D721Med (cell line): ENCODE measurements around the gene PLA2G2D.

Experiments used
- DNase-seq: peaks from one replicate; pipeline ENCODE4 v3.0.0; 2011; ENCODE audit warnings: low spot score; ENCODE audit not compliant: insufficient read length
- FAIRE-seq: peaks from 2 replicates; lab custom pipeline; 2011; peaks lifted over from hg19 to GRCh38; lab: Jason Lieb, UNC
- TF ChIP-seq, protein P1 (sequence below): IDR thresholded peaks from 2 replicates; pipeline ENCODE4 v1.5.1; 2012; ENCODE audit warnings: mild to moderate bottlenecking, control low read depth; ENCODE audit not compliant: insufficient read depth; ENCODE audit errors: missing control alignments

The PLA2G2D gene

DNA sequence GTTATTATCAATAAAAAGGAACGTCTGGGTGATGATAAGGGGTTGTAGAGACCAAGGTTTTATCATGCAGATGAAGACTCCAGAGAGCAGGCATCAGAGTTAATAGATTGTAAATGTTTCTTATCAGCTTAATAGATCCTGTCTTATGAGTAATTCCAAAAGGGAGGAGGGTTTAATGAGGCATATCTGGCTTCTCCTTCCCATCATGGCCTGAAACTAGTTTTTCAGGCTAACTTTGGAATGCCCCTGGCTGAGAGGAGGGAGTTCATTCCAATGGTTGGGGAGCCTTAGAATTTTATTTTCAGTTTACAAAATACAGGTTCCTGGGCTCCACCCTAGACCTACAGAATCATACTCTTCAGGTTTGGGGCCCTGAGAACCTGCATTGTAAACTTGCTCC, 13.5 kb downstream of the PLA2G2D start:
- TF ChIP-seq, protein P1, sequence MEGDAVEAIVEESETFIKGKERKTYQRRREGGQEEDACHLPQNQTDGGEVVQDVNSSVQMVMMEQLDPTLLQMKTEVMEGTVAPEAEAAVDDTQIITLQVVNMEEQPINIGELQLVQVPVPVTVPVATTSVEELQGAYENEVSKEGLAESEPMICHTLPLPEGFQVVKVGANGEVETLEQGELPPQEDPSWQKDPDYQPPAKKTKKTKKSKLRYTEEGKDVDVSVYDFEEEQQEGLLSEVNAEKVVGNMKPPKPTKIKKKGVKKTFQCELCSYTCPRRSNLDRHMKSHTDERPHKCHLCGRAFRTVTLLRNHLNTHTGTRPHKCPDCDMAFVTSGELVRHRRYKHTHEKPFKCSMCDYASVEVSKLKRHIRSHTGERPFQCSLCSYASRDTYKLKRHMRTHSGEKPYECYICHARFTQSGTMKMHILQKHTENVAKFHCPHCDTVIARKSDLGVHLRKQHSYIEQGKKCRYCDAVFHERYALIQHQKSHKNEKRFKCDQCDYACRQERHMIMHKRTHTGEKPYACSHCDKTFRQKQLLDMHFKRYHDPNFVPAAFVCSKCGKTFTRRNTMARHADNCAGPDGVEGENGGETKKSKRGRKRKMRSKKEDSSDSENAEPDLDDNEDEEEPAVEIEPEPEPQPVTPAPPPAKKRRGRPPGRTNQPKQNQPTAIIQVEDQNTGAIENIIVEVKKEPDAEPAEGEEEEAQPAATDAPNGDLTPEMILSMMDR: no peak
- DNase-seq: no peak
- FAIRE-seq: no peak

DNA sequence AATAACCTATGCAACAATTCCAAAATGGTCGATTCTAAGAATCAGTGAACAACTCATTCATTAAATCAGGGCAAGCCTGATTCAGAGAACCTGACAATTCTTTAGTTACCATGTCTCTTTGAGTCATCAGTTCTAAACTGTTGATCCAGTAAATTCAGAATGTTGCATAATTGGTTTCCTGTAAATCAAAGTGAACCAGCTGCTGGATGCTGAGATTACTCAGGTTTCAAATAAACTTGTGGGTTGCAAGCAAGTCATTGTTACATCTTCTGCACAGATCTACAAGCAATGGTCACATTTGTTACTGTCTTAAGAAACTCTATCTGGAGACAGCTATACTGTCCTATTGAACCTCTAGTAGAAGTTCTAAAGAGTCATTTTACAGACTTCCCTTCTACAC, 16.5 kb downstream of the PLA2G2D start:
- TF ChIP-seq, protein P1: no peak
- DNase-seq (no peak), FAIRE-seq (no peak)

DNA sequence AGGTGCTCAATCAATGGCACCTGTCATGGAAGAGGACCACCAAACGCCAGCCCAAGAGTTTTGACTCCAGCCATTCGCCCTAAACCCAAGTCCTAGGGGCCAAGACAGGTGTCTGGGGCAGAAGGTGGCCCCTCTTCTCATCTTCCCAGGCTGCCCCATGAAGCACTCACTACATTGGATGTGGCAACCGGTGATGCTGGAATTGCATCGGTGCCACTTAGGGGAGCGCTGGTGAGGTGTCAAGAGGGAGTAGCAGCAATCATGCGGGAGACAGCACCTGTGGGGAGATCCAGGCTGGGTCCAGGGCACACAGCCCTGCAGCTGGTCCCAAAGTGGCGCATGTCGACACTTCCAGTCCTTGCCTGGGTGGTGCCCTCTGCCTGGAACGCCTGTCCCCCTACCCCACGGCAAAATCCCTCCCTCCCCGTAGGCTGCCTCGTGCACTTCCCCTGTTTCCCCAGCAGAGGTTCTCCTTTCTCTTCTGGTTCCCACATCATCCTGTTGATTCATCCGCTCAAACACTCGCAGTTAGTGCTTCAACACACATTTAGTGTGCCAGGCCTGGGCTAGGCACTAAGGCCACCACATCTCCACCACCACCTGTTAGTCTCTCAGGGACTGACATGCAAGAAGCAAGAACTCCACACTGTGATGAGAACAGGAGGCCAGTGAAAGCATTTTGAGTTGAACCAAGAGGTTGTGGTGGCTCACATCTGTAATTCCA, 18.5 kb downstream of the PLA2G2D start:
- DNase-seq: no peak
- no peak for FAIRE-seq
- TF ChIP-seq, protein P1: peak; percentile 21

DNA sequence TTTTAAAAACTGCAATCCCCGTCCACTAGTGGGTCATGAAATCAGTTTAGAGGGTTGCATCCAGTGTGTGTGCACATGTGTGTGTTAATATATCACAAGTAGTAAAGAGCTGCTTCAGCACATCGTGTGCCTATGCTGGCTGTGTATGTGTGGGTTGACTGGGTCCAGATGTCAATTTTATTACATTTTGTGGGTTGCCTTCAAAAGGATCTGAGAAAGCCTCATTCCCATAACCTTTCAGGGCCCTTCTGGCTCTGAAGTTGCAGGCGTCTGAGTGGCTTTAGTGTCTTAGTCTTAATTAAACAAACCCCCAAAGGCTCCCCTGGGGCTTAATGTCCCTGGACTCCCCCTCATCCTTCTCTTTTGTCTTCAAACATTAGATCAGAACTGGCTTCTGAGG, 19.8 kb downstream of the PLA2G2D start:
- FAIRE-seq (no peak), DNase-seq (no peak)
- TF ChIP-seq, protein P1: no peak

DNA sequence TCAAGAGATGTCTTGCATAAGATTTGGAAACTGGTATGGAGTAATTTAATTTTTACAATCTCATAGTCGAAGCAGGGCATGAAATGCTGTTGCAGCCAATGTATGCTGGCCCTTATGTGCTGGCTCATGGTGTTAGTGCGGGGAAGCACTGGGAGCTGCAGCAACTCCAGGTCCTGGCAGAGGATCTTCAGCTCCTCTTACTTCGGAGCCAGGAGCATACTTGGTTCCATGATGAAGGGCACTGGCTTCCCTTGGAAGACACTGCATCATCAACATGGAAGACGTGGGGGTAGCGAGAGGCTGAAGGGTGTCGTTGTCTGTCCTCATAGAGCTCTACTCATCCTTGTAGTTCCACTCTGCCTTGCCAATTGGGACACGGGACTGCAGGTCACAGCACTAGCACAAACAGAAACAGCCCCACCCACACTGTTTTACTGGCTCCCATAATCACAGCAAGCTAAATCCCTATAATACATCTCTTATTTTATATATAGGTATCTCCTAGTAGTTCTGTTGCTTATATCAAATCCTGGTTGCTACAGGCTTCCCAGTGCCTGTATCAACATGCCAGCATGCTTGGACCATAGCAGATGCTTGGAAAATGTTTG, 22.4 kb downstream of the PLA2G2D start:
- FAIRE-seq (no peak), DNase-seq (no peak)
- TF ChIP-seq, protein P1: no peak

DNA sequence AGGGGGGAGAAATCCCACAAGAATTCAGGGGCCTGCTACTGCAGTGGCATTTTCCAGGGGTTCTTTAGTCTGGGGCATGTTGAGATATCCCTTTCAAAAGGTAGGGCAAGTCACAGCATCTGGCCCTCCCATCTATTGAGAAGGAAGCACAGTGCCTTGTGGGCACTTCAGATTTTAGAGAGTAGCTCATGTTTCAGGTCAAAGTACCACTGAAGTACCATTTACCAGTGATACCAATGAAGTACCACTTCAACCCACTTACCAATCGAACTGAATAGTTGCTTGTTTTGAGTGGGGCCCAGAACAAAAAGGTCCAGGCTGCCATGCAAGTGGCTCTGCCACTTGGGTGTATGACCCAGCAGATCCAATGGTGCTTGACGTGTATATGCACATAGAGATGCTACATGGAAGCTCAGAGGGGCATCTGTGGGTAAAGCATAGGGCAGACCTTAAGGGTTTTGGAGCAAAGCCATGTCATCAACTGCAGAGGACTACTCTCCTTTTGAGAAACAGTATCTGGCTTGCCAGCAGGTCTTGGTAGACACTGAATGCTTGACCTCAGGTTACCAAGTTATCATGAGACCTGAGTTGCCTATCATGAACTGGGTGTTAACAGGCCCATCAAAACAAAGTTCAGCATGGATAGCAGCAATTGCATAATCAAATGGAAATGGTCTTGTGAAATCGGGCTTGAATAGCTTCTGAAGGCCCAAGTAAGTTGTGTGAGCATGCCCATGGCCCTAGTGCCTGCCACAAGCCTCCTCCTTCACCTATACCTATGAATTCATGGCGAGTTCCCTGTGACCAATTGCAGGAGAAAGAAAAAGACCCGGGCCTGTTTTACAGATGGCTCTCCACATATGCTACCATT, 23.5 kb downstream of the PLA2G2D start:
- no peak for DNase-seq
- no peak for FAIRE-seq
- TF ChIP-seq, protein P1: no peak
